Iris pigment epithelial cell (primary cell): Measurements from ENCODE around the gene TTLL13.
"Not testable (repeated sequence)": the region's sequence is repeated elsewhere in the genome, so short reads cannot be mapped to it uniquely, and the experiment has no call there.

Source experiments
- DNase-seq: peaks from one replicate; pipeline ENCODE4 v3.0.0-alpha.2; 2011; ENCODE audit warnings: low read depth

Gene TTLL13

GRCh38 chr15:90287101-90287500, 37.7 kb downstream of the TTLL13 start:
- DNase-seq, result no peak

- no peak for DNase-seq
Measured at GRCh38 chr15:90287946-90288345, 38.6 kb downstream of the TTLL13 start.

- DNase-seq, result no peak
Measured at GRCh38 chr15:90291679-90292356, 42.5 kb downstream of the TTLL13 start.

GRCh38 chr15:90293040-90293810, 43.9 kb downstream of the TTLL13 start:
- DNase-seq, result peak; percentile 34

GRCh38 chr15:90294159-90294558, 44.8 kb downstream of the TTLL13 start:
- DNase-seq, result no peak

GRCh38 chr15:90294601-90295269, 45.4 kb downstream of the TTLL13 start:
- DNase-seq, result no peak

- no peak for DNase-seq
Measured at GRCh38 chr15:90295270-90295648, 45.9 kb downstream of the TTLL13 start.

- DNase-seq, result not testable (repeated sequence)
Measured at GRCh38 chr15:90296316-90296884, 47.0 kb downstream of the TTLL13 start.

GRCh38 chr15:90297021-90297420, 47.7 kb downstream of the TTLL13 start:
- DNase-seq, result no peak

- DNase-seq, result no peak
Measured at GRCh38 chr15:90300541-90300940, 51.2 kb downstream of the TTLL13 start.

GRCh38 chr15:90300988-90301706, 51.8 kb downstream of the TTLL13 start:
- DNase-seq, result peak; percentile 50

GRCh38 chr15:90301707-90302300, 52.4 kb downstream of the TTLL13 start:
- no peak for DNase-seq

- DNase-seq, result not testable (repeated sequence)
Measured at GRCh38 chr15:90305355-90305754, 56.0 kb downstream of the TTLL13 start.

- DNase-seq, result peak; percentile 43
Measured at GRCh38 chr15:90305932-90306331, 56.6 kb downstream of the TTLL13 start.

- DNase-seq, result no peak
Measured at GRCh38 chr15:90306560-90306959, 57.2 kb downstream of the TTLL13 start.

GRCh38 chr15:90307661-90308060, 58.3 kb downstream of the TTLL13 start:
- no peak for DNase-seq

GRCh38 chr15:90309020-90309419, 59.7 kb downstream of the TTLL13 start:
- no peak for DNase-seq
